OCI-LY3 (cell line): Measurements from ENCODE around the gene TMOD4.

Source experiments
- EZH2phosphoT487 ChIP-seq: fragments of 200-600 bp; shearing (Covaris generic); IDR thresholded peaks from 2 replicates; pipeline ENCODE4 v1.6.1; 2018; ENCODE audit warnings: antibody characterized with exemption, mixed run types, low read depth
- TF ChIP-seq, protein P1 (sequence below): fragments of 200-600, 300-600 bp; sonication (generic); IDR thresholded peaks from 2 replicates; pipeline ENCODE4 v1.5.1; 2014; ENCODE audit warnings: antibody characterized with exemption, low read length, low read depth

DNA sequence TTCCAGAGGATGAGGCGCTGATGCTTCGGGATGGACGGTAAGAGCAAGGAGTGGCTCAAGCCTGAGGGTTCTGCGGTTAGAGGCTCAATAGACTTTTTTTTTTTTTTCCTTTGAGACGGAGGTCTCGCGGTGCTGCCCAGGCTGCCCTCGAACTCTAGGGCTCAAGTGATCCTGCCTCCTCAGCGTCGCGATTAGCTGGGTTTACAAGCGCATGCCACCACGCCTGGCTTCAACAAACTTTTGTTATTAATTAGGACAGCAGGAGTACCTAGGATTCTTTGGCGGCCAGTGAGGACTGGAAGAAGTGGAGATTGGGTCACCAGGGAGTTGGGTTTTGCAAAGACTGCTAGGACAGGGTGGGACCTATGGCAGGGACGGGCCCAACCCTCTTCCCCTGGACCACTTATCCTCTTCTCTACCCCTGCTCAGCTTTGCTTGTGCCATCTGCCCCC is 9.2 kb downstream of the TMOD4 start:
- TF ChIP-seq, protein P1, sequence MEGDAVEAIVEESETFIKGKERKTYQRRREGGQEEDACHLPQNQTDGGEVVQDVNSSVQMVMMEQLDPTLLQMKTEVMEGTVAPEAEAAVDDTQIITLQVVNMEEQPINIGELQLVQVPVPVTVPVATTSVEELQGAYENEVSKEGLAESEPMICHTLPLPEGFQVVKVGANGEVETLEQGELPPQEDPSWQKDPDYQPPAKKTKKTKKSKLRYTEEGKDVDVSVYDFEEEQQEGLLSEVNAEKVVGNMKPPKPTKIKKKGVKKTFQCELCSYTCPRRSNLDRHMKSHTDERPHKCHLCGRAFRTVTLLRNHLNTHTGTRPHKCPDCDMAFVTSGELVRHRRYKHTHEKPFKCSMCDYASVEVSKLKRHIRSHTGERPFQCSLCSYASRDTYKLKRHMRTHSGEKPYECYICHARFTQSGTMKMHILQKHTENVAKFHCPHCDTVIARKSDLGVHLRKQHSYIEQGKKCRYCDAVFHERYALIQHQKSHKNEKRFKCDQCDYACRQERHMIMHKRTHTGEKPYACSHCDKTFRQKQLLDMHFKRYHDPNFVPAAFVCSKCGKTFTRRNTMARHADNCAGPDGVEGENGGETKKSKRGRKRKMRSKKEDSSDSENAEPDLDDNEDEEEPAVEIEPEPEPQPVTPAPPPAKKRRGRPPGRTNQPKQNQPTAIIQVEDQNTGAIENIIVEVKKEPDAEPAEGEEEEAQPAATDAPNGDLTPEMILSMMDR: no peak
- TF ChIP-seq EZH2phosphoT487: no peak
